SIG-M5 treated with dmso at 0.1 percent for 504 hours (cell line): ENCODE measurements around the gene SELENOH.
"Not testable (repeated sequence)": the region's sequence is repeated elsewhere in the genome, so short reads cannot be mapped to it uniquely, and the experiment has no call there.

Source experiments
- DNase-seq: peaks from one replicate; lab custom pipeline; 2025; ENCODE audit not compliant: unreplicated experiment; lab: John Stamatoyannopoulos, UW

SELENOH gene

GRCh38 chr11:57741132-57742086 lies at the start of gene SELENOH:
TSS of gene SELENOH (plus strand) at chr11:57741491. CDS start at chr11:57741596, 105 bp downstream.
- peak; percentile 97 for DNase-seq

GRCh38 chr11:57698843-57699365 lies 42.4 kb upstream of the SELENOH start:
- DNase-seq, result no peak

- DNase-seq, result no peak
Observed at GRCh38 chr11:57699813-57700212, 41.5 kb upstream of the SELENOH start.

DNA sequence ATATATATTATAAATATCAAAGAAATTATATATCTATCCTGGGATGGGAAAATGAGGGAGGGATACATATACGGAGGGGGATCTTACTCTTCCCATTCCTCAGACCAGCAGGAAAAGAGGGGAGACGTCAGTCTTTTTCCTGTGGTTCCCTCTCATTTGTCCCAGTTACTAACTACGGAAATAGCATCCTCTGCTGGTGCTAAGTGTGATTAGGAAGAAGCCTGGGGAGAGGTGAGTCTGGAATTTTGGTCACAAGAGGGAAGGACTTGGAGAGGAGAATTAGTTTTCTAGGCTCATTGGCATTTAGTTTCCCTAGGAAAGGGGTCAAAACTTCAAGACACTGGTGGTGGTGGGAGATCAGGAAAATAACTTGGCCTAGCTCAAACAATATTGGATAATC lies 40.9 kb upstream of the SELENOH start:
- no peak for DNase-seq

- no peak for DNase-seq
Observed at GRCh38 chr11:57703341-57703740, 38.0 kb upstream of the SELENOH start.

GRCh38 chr11:57704932-57705331 lies 36.4 kb upstream of the SELENOH start:
- no peak for DNase-seq

DNA sequence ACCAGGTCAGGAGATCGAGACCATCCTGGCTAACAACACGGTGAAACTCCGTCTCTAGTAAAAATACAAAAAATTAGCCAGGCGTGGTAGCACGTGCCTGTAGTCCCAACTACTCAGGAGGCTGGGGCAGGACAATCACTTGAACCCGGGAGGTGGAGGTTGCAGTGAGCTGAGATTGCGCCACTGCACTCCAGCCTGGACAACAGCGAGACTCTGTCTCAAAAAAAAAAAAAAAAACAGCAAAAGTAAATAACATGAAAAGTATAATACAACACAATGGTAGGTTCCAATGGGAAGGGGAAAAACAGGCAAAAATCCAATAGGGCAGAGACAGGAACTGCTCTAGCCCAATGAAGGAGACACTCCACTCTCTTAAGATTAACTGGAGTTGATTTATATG lies 35.9 kb upstream of the SELENOH start:
- not testable (repeated sequence) for DNase-seq

DNA sequence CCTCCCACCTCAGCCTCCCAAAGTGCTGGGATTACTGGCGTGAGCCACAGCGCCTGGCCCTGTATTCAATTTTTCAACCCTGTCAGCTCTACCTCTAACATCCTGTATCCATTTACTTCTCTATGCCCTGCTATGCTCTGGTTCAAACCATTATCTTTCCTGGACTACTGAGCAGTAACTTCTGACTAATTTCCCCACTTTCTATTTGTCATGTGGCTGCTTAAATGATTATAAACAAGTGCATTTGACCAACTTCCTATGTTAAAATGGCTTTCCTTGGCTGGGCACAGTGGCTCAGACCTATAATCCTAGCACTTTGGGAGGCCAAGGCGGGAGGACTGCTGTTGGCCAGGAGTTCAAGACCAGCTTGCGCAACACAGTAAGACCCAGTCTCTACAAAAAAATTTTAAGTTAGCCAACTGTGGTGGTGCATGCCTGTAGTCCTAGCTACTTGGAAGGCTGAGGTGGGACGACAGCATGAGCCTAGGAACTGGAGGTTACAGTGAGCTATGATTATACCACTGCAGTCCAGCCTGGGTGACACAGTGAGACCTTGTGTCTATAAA lies 31.4 kb upstream of the SELENOH start:
- DNase-seq, result no peak

DNA sequence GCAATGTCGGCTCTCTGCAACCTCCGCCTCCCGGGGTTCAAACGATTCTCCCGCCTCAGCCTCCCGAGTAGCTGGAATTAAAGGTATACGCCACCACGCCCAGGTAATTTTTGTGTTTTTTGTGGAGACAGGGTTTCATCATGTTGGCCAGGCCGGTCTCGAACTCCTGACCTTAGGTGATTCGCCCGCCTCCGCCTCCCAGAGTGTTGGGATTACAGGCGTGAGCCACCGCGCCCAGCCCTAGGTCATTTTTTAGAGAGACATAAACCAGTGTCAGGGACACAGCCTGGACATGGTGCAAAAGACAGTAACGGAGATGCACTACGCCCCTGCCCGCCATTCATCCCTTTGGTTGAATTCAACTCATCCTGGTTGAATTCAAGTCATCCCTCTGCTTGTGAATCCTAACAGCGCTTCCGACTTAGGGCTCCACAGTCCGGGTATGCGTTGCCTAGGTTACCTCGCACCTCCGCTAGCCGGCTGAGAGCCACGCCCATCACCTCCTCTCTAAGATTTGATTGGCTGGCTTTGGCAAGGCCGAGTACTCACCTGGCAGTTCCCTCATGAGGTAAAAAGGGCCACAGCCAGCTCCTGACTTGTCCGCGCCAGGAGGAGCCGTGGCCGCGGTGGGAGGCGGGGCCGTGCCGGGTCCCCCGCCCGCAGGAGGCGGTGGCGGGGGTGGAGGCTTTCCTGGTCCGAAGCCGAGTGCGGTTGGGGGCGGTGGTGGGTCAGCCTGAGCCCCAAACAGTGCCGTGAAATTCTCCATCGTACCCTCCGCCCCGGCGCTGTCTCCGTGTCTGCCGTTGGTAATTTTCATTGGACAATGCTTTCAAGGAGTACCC lies 29.7 kb upstream of the SELENOH start, which contains the start of gene MED19:
TSS of gene MED19 (minus strand) at position 802 of the 842 bp plus-strand sequence. CDS start at position 766, 36 bp downstream.
- DNase-seq, result peak; percentile 70

- peak; percentile 100 for DNase-seq
Observed at GRCh38 chr11:57712256-57713150, 28.8 kb upstream of the SELENOH start, which contains the start of gene TMX2. TSS of gene TMX2 (plus strand) at chr11:57712593. CDS start at chr11:57712619, 26 bp downstream.

GRCh38 chr11:57713835-57714234 lies 27.5 kb upstream of the SELENOH start:
- DNase-seq, result no peak

DNA sequence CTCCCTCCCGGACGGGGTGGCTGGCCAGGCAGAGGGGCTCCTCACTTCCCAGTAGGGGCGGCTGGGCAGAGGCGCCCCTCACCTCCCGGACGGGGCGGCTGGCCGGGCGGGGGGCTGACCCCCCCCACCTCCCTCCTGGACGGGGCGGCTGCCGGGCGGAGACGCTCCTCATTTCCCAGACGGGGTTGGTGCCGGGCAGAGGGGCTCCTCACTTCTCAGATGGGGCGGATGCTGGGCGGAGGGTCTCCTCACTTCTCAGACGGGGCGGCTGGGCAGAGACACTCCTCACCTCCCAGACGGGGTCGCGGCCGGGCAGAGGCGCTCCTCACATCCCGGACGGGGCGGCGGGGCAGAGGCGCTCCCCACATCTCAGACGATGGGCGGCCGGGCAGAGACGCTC lies 24.6 kb upstream of the SELENOH start:
- DNase-seq, result not testable (repeated sequence)

DNA sequence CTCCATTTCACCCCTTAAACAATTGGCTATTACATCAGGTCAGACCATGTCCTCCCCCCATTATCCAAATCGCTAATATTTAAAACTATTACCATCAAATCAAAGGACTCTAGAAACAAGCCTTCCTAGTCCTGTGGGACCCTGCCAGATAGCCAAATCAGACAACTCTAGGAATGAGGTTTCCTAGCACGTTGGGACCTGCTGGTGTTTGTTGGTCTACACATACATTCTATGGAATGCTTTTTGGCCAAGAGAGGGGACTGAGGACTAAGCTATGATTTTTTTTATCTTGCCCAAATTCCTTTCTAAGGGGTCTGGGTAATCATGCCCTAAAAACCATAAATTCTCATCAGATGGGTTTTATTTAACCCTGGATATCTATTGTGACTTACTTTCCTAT lies 14.1 kb upstream of the SELENOH start:
- DNase-seq, result no peak

- DNase-seq, result no peak
Observed at GRCh38 chr11:57728829-57729228, 12.5 kb upstream of the SELENOH start.

DNA sequence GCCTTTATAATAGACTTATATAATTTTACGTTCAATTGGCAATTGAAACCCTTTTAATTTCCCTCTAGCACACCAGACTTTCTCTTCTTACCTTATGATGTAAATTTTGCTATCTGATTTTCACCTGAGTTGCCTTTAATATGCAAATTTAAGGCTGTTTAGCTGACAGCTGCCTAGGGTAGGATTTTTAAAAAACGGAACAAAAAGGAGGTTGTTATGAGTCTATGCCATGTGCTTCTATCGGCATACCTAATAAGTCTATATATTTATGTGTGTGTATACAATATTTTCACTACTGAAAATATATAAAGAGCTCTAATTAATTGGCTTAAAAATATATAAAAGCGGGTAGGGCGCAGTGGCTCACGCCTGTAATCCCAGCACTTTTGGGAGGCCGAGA lies 11.8 kb upstream of the SELENOH start:
- DNase-seq, result no peak

- DNase-seq, result no peak
Observed at GRCh38 chr11:57732661-57733060, 8.6 kb upstream of the SELENOH start.

GRCh38 chr11:57735619-57736298 lies 5.5 kb upstream of the SELENOH start:
- DNase-seq, result no peak

DNA sequence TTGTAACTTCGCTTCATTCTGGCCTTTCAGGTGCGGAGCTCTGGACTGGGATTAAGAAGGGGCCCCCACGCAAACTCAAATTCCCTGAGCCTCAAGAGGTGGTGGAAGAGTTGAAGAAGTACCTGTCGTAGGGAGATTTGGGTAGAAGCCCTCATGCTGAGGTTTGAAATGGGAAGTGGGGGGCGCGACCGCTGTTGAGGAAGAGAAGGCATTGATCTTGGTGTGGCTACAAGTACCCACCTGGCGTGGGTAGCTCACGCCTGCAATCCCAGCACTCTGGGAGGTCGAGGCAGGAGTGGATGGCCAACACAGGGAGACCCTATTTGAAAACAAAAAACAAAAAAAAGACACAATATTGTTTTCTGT lies 779 bp downstream of the SELENOH start:
- peak; percentile 16 for DNase-seq

DNA sequence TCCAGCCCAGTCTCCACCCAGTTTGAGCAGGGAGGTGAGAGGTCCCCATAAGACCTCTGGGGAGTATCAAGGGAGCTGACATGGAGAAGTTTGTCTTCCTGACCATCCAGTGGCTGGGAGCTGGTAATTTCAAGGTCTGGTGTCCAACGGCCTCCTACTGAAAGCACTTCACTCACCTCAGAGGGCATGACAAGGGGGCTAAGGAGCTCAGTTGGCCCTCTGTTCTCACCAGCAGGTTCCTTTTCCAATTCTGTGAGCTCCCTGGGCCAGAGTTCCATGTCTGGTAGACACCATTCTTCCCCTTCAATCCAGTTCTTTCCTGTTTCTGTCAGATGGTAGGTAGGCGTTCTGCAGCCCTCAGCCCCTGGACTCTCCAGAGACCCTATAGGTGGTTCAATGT lies 3.1 kb downstream of the SELENOH start:
- DNase-seq, result no peak
